GM18519 (cell line): ENCODE results near the gene VAMP1.
"Not testable (repeated sequence)": the region's sequence is repeated elsewhere in the genome, so short reads cannot be mapped to it uniquely, and the experiment has no call there.

Source experiments
- ATAC-seq: cut with Tn5 transposase; IDR thresholded peaks from one replicate; pipeline ENCODE4 v1.9.1; 2021; ENCODE audit warnings: mild to moderate bottlenecking, moderate library complexity; ENCODE audit not compliant: unreplicated experiment, low FRiP score

The VAMP1 gene

GRCh38 chr12:6471989-6472360, 1.5 kb upstream of the VAMP1 start:
- ATAC-seq = no peak

DNA sequence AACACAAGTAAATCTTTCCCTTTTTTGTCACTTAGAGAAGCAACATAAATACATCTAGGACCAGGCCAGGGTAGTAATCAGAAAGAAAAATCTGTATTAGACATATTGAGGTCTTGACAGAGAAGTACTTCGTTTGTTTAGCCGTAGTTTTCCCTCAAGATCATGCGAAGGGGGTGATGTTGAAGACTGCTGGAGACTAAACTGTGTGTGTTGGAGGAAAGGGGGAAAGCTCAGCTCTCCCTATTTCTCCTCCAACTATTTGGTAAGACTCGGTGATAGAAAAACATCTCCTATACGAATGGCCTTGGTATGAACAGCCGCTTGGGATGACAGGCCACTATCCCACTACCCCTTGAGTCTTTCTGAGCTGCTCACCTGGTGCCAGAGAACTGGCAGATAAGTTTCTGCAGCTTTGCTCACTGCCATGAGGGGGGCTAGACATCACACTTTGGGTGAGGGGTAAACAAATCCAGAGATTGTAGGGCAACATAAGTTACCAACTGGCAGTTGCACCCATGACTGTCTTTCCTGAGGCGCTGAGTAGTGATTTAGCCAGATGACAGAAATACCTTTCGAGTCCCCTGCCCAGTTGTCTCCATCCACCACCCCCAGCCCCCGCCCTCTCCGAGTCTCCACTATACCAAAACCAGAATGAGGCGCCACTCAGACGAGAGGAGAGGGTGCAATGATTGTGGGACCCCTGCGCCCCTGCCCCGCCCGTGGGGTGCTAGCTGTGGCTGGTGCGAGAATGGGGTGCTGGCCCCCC, 685 bp downstream of the VAMP1 start:
- ATAC-seq = no peak

- ATAC-seq = no peak
Measured at GRCh38 chr12:6469092-6469491, 1.4 kb downstream of the VAMP1 start.

DNA sequence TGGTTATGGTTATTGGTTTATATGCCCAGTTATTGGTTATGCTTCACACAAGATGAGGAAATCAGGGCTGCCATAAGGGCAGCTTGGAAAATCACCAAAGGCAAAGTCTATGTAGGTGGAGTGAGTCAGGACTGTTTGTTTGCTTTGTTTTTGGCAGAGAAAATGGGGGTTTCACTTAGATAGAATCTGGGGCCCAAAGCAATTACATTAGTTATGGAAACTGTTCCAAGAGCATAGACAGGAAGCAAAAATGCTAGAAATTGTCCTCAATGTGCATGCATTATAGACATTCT, 2.2 kb downstream of the VAMP1 start:
- ATAC-seq = no peak

GRCh38 chr12:6467571-6468282, 2.8 kb downstream of the VAMP1 start:
- ATAC-seq = not testable (repeated sequence)

GRCh38 chr12:6466751-6467150, 3.7 kb downstream of the VAMP1 start:
- ATAC-seq = not testable (repeated sequence)

DNA sequence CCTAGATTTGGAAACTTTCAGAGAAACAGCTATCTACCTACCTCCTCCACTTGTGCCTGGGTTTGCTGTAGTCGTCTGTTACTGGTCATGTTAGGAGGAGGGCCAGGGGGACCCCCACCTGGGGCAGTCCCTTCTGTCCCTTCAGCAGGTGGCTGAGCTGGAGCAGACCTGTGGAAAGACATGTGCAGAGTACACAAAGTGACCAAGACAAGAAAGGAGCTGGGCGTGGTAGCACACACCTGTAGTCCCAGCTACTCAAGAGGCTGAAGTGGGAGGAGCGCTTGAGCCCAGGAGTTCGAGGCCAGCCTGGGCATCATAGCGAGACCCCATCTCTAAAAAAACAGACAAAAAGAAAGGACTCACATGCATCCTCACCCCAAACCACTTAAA, 4.3 kb downstream of the VAMP1 start:
- no peak for ATAC-seq

DNA sequence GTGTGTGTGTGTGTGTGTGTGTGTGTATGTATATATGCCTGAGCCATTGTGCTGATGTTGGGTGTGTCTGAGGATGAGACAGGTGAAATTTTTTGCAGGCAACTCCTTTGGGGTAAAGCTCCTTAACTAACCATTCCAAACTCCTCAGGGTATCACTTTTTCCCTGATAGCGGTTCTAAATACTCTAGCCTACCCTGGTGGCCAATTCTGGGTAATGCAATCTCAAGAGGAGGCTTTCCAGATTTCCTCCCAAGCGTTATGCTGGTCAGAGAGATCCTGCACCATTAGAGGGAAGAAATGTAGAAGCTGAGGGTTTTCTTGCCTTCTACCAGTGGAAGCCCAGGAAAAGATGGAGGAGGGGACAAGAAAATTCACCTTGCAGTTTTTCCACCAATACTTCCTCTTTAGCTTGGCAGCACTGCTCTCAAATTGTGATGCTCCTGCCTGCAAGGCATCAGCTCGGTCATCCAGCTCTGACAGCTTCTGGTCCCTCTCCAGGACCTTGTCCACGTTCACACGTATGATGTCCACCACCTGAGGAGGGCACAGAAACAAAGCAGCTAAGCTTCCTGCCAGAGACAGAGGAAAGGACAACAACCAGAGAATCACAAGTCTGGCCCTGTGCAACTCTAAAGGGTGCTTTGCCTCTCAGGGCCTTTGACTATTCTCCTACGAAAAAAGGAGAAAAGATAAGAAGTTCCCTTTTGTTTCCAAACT, 4.9 kb downstream of the VAMP1 start:
- ATAC-seq = no peak

DNA sequence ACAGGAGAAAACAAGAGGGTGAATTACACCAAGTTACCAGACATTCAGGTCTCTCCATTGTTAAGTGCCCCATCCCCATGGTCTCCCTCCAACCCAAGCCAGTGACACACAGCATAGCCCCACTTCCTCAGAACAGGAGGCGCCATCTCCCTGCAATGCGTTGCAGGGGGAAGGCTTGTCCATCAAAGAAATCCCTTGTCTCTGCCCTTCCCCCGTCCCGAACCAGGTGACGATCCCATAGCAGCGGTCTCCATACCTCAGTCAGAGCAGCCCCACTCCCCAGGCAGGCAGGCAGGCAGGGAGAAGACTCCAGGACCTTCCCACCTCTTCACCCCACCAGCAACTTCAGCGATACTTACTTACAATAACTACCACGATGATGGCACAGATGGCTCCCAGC, 5.9 kb downstream of the VAMP1 start:
- ATAC-seq = no peak

DNA sequence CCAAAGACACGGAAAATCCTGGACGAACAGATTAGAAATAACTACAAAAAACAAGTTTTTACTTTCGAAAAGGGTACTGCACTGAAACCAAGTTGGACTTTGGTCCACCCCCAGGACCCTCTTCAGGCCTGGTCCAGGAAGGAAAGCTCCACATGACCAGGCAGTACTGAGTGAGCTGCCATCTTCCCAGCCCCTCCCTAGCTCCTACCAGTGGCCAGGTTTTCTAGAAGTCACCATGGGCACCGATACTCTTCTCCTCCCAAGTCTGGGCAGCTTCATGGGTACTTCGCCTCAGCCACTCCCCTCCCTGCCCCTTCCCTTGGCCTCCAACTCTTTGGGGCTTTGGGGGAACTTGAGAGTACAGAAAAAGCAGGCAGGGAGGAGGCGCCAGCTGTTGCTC, 6.6 kb downstream of the VAMP1 start:
- ATAC-seq = no peak

GRCh38 chr12:6463216-6463615, 7.3 kb downstream of the VAMP1 start:
- no peak for ATAC-seq

DNA sequence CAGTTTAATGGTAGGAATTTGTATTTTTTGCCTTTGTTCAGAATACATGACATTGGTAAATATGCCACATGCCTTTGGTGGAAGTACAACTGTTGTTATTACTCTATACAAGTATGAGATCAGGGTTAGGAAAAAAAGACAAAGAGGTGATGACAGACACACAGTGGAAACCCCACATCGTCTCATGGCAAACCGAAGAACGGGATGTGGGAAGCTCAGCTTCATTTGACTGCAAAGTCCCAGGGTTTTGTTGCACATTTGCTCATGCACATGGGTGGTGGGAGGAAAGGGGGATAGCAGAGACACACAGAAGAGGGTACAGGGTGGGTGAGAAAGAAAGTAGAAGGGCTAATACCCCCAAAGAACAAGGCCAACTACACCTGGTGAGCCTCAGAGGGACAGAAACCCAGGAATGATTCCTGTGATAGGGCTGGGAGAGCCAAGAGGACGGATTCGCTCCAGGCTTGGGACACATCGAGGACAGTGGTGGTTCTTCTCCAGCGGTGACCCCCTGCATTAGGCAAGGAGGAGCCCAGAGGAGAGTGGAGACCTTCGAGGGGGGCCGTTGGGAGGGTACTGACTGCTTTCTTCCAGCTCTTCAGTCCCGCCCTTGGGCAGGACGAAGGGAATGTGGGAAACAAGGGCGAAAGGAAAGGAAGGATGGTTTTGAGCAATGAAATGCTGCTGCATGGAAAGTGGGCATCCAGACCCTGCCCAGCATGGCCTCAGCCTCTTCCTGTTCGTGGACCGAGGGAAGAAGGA, 8.1 kb downstream of the VAMP1 start:
- no peak for ATAC-seq

DNA sequence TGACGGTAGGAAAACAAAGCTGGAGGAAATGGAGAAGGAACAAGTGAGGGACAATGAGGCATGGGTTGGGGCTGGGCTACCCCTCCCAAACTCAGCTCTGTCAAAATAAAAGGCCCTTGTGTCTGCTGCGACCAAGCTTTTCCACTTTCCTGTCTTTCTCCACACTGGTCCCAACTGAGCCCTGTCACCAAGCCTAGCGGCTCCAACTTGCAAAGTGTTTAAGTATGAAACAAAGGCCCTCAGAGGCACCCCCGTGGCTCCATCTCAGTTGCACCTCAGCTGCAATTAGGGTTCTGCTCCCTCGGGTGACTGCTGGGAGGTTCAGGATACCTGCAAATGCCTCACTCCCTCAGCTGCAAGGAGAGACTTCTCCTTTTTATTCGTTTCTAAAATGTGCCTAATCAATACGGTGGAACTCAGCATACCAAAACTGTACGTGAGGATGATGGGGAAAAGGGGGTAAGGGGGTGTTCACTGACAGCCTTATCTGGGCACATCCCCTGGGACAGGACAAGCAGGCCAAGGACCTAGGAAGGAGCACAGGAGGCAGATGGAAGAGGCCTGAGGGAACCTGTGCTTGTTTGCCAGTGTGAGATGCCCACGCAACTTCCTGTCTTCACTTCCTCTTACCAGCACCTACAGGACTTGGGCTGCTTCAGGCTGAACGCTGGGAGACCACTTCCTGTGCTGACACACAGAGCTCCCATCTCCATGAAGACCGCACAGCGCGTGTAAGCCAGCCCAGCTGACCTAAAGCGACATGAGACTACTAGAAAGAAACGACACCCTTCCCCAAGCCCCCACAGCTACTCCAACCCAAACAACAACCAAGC, 8.9 kb downstream of the VAMP1 start:
- ATAC-seq = no peak

GRCh38 chr12:6460751-6461371, 9.6 kb downstream of the VAMP1 start:
- no peak for ATAC-seq

DNA sequence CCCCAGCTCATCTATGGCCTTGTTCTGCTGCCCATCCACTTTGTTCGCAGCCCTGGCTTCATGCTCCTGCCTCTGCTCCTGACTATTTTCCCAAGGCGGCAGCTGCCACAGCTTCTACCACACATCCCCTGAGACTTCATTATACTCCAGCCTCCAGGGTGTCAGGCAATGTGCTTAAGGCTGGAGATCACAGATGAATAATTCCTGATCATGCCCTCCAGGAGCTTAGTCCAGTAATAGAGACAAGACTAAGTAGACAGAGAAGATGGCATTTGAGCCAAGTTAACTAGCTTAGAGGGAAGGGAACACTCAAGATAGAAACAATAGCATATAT, 11.5 kb downstream of the VAMP1 start:
- no peak for ATAC-seq

DNA sequence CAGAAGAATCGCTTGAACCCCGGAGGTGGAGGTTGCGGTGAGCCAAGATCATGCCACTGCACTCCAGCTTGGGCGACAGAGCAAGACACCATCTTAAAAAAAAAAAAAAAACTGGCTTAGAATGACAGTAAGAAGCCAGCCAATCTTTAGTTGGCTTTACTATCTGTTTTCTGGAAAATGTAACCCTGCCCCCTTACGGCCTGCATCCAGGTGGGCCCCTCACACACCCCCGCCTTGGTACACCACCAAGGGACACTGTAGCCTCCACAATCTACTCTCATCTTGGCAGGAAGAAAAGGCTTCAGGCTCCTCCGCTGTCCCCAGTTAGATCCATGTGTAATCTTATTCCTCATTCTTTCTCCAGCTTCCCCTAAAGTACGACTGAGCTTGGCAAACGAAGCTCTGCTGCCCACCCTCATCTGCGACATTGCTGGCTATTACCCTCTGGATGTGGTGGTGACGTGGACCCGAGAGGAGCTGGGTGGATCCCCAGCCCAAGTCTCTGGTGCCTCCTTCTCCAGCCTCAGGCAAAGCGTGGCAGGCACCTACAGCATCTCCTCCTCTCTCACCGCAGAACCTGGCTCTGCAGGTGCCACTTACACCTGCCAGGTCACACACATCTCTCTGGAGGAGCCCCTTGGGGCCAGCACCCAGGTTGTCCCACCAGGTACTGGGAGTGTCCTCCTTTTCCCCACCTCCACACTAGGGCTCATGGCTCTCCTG, 12.0 kb downstream of the VAMP1 start:
- ATAC-seq = no peak

DNA sequence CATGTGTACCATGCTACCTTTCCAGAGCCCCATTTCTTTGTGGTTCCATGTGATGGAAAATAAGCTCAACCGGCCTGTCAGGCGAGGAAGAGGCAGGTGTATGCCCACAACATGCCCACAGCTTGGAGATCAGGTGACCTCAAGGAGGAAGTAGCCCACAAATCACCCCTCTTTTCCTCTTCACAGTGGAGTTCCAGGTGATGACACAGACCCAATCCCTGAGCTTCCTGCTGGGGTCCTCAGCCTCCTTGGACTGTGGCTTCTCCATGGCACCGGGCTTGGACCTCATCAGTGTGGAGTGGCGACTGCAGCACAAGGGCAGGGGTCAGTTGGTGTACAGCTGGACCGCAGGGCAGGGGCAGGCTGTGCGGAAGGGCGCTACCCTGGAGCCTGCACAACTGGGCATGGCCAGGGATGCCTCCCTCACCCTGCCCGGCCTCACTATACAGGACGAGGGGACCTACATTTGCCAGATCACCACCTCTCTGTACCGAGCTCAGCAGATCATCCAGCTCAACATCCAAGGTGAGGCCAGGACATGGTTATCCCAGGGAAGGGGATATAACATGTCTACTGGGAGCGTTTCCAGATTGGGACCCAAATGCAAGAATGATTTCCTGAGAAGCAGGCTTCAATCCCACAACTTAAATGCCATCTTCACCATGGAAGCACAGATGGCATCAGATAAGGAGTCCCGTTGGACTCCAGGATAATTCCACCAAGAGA, 13.1 kb downstream of the VAMP1 start:
- no peak for ATAC-seq

DNA sequence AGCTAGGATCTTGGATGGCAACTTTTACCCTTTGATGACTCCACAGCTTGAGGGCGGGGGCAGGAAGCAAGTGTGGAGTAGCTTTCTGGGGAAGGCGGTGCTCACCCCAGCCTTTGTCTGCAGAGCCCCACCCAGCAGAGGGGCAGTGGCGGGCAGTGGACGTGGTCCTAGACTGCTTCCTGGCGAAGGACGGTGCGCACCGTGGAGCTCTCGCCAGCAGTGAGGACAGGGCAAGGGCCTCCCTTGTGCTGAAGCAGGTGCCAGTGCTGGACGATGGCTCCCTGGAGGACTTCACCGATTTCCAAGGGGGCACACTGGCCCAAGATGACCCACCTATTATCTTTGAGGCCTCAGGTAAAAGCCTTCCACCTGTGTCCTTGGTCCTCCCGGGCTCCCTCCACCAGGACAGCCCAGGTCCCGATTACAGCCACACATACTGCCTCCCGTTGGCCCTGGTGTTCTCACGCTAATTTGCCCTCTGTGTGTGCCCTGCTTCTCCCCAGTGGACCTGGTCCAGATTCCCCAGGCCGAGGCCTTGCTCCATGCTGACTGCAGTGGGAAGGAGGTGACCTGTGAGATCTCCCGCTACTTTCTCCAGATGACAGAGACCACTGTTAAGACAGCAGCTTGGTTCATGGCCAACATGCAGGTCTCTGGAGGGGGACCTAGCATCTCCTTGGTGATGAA, 17.4 kb downstream of the VAMP1 start:
- no peak for ATAC-seq
